GM12878 (cell line): ENCODE results near the gene PRPS1. TPM values are rescaled to one million over a fixed set of nuclear protein-coding genes. Genes with fewer than 3 reads are reported as not detected.
A peak's percentile ranks its signal among the peaks of the same experiment; 100 is the strongest.

Experiments used
- ATAC-seq: fragments of 200-7000 bp; cut with Tn5 transposase; 3 replicates; pipeline ENCODE4 v1.9.1; 2020; ENCODE audit warnings: mild to moderate bottlenecking, moderate library complexity
- BruUV-seq: library from RNA; stranded (reverse); fragments of 400-500 nt; replicated peaks from 2 replicates; lab custom pipeline; 2021; lab: Mats Ljungman, UMichigan
- CTCF ChIA-PET: fragments of 300-600 bp; sonication (Branson Sonifier 250); formaldehyde crosslinking; extraction: SDS; loops from one replicate; lab custom pipeline; 2021; ENCODE audit warnings: inconsistent platforms; lab: Yijun Ruan, JAX
- POLR2A ChIA-PET: fragments of 350-600 bp; formaldehyde crosslinking; extraction: SDS; loops from one replicate; lab custom pipeline; 2021; ENCODE audit warnings: inconsistent platforms; lab: Charles Lee
- RAD21 ChIA-PET: fragments of 300-600 bp; sonication (Branson Sonifier 250); formaldehyde crosslinking; loops from one replicate; lab custom pipeline; 2023; ENCODE audit warnings: antibody characterized with exemption; ENCODE audit not compliant: unreplicated experiment; lab: Charles Lee
- SMC1A ChIA-PET: fragments of 300-600 bp; sonication (Branson Sonifier 250); formaldehyde crosslinking; loops from one replicate; lab custom pipeline; 2023; ENCODE audit not compliant: unreplicated experiment, uncharacterized antibody; lab: Charles Lee
- DNase-seq: peaks from one replicate; pipeline ENCODE4 v3.0.0-alpha.2; 2011; ENCODE audit warnings: low read depth, low spot score
- FAIRE-seq: peaks from 3 replicates; lab custom pipeline; 2011; peaks lifted over from hg19 to GRCh38; lab: Jason Lieb, UNC
- H2AFZ ChIP-seq: 2 replicates; pipeline ENCODE4 v1.6.0; 2011; ENCODE audit warnings: low read depth, low read length, control low read depth; ENCODE audit not compliant: control insufficient read depth
- H3K27ac ChIP-seq: 2 replicates; pipeline ENCODE4 v1.5.1; 2011; ENCODE audit warnings: control low read depth; ENCODE audit not compliant: control insufficient read depth, insufficient read depth
- H3K27me3 ChIP-seq, 2 experiments: replicated peaks in 1 of 2; 2 replicates each; pipeline versions ENCODE4 v1.6.0 to v1.6.1; 2011; ENCODE audit warnings: low read length in 1 of 2; ENCODE audit not compliant: control insufficient read depth in 2 of 2, insufficient read depth in 2 of 2
- H3K36me3 ChIP-seq, 2 experiments: 2 replicates each; pipeline ENCODE4 v1.5.1; 2011; ENCODE audit warnings: low read length in 1 of 2; ENCODE audit not compliant: control insufficient read depth in 2 of 2, insufficient read depth in 2 of 2
- H3K4me1 ChIP-seq: 2 replicates; pipeline ENCODE4 v1.6.1; 2011; ENCODE audit warnings: mild to moderate bottlenecking, low read length, moderate library complexity, mixed read lengths; ENCODE audit not compliant: control insufficient read depth, insufficient read depth
- H3K4me2 ChIP-seq: 2 replicates; pipeline ENCODE4 v1.6.0; 2011; ENCODE audit warnings: control low read depth; ENCODE audit not compliant: control insufficient read depth, insufficient read depth
- H3K4me3 ChIP-seq: fragments of 200-600 bp; sonication (generic); 2 replicates; pipeline ENCODE4 v1.5.1; 2016
- H3K79me2 ChIP-seq: 2 replicates; pipeline ENCODE4 v1.6.0; 2011; ENCODE audit warnings: low read length; ENCODE audit not compliant: control insufficient read depth, insufficient read depth
- H3K9ac ChIP-seq: 2 replicates; pipeline ENCODE4 v1.8.0; 2011; ENCODE audit warnings: low read length, control low read depth, mixed read lengths; ENCODE audit not compliant: control insufficient read depth, insufficient read depth
- H3K9me3 ChIP-seq: replicated peaks from 3 replicates; pipeline ENCODE4 v1.5.1; 2011; ENCODE audit warnings: mild to moderate bottlenecking, low read length; ENCODE audit not compliant: control insufficient read depth, insufficient read depth
- H4K20me1 ChIP-seq: 2 replicates; pipeline ENCODE4 v1.6.0; 2011; ENCODE audit not compliant: control insufficient read depth, insufficient read depth
- BMI1 ChIP-seq: fragments of 450-650 bp; IDR thresholded peaks from 2 replicates; pipeline ENCODE4 v1.6.1; 2016; ENCODE audit warnings: mild to moderate bottlenecking, moderate library complexity, borderline replicate concordance
- EED ChIP-seq: sonication (generic); IDR thresholded peaks from 2 replicates; pipeline ENCODE4 v1.6.1; 2016; ENCODE audit warnings: antibody characterized with exemption, low read depth
- ETV6 ChIP-seq, 2 experiments: fragments of 450-650 bp in 1 of 2; IDR thresholded peaks in 1 of 2; conservative IDR thresholded peaks in 1 of 2; 2 replicates each; pipeline ENCODE4 v1.6.1; 2014; ENCODE audit warnings: antibody characterized with exemption in 1 of 2, borderline replicate concordance in 1 of 2, low read depth in 1 of 2, mild to moderate bottlenecking in 1 of 2, moderate library complexity in 1 of 2
- FOS ChIP-seq: IDR thresholded peaks from 3 replicates; pipeline ENCODE4 v1.6.1; 2011; ENCODE audit warnings: borderline replicate concordance; ENCODE audit not compliant: insufficient read length; ENCODE audit errors: extremely low read depth
- JUNB ChIP-seq: IDR thresholded peaks from 2 replicates; pipeline ENCODE4 v1.6.1; 2016; ENCODE audit warnings: antibody characterized with exemption, mild to moderate bottlenecking
- NR2C2 ChIP-seq: IDR thresholded peaks from 2 replicates; pipeline ENCODE4 v1.6.1; 2011; ENCODE audit warnings: borderline replicate concordance, low read depth; ENCODE audit not compliant: control insufficient read depth, insufficient read length
- NR2F1 ChIP-seq: fragments of 450-650 bp; conservative IDR thresholded peaks from 2 replicates; pipeline ENCODE4 v1.6.1; 2017; ENCODE audit warnings: mild to moderate bottlenecking
- RCOR1 ChIP-seq: conservative IDR thresholded peaks from 2 replicates; pipeline ENCODE4 v1.6.1; 2012; ENCODE audit warnings: low read depth, low read length, improper control_type of control experiment
- RFX5 ChIP-seq: IDR thresholded peaks from 2 replicates; pipeline ENCODE4 v1.6.1; 2011; ENCODE audit warnings: low read depth, low read length, improper control_type of control experiment
- SIX5 ChIP-seq: IDR thresholded peaks from 2 replicates; pipeline ENCODE4 v1.6.1; 2011; ENCODE audit warnings: mild to moderate bottlenecking, low read depth, low read length, moderate library complexity; ENCODE audit not compliant: severe bottlenecking
- STAT3 ChIP-seq: IDR thresholded peaks from 2 replicates; pipeline ENCODE4 v1.6.1; 2011; ENCODE audit warnings: low read depth, low read length, improper control_type of control experiment
- YBX1 ChIP-seq: fragments of 450-650 bp; IDR thresholded peaks from 2 replicates; pipeline ENCODE4 v1.6.1; 2016; ENCODE audit warnings: antibody characterized with exemption
- WGBS: methylation state at CpG from one replicate; pipeline ENCODE4 v1.1.6; 2016; ENCODE audit warnings: low lambda C conversion rate; ENCODE audit not compliant: insufficient replicate concordance, insufficient coverage; ENCODE audit errors: missing lambda C conversion rate; 5-methylcytosine and 5-hydroxymethylcytosine counted together
- in situ Hi-C: fragments of 300-500 bp; cut with MboI; formaldehyde crosslinking; loops from 9 replicates; pipeline ENCODE4 v1.14.3; 2018; ENCODE audit warnings: mixed read lengths
- intact Hi-C: fragments of 100-400 bp; cut with micrococcal nuclease; formaldehyde crosslinking; loops from one replicate; pipeline ENCODE4 v1.14.2; 2022; ENCODE audit not compliant: unreplicated experiment
- polyA plus RNA-seq, 11 experiments: library from polyadenylated mRNA; depleted of rRNA in 4 of 11; unstranded in 6 of 11; stranded (reverse) in 5 of 11; fragments of >200 nt; fragmentation: Nextera tagmentation in 4 of 11; fragmentation: Illumina TruSeq in 1 of 11; extraction: Ambion mirVana in 4 of 11; extraction: Trizol in 1 of 11; gene quantifications; 1 replicate in 1 of 11; 2 replicates in 10 of 11; pipeline versions ENCODE4 v1.2.1 to v1.2.3, GENCODE V29; 2011 to 2016; ENCODE audit warnings: inconsistent platforms in 2 of 11, missing spikeins in 2 of 11, low read depth in 1 of 11
- total RNA-seq, 4 experiments: library from RNA; depleted of rRNA in 3 of 4; stranded (reverse); fragments of >200 nt in 3 of 4; fragmentation: Illumina TruSeq in 1 of 4; extraction: Trizol in 1 of 4; gene quantifications; 2 replicates each; pipeline versions ENCODE4 v1.2.1 to v1.2.3, GENCODE V29; 2013 to 2021
- TF ChIP-seq, protein P1 (sequence below): fragments of 150-350 bp; IDR thresholded peaks from 2 replicates; pipeline ENCODE4 v1.6.1; 2014; ENCODE audit warnings: mild to moderate bottlenecking, low read depth, low read length
- TF ChIP-seq, protein P2 (sequence below): IDR thresholded peaks from 2 replicates; pipeline ENCODE4 v1.6.1; 2012; ENCODE audit warnings: mild to moderate bottlenecking, low read depth, low read length
- TF ChIP-seq, protein P3 (sequence below): fragments of 450-650 bp; IDR thresholded peaks from 2 replicates; pipeline ENCODE4 v1.6.1; 2017; ENCODE audit warnings: antibody characterized with exemption, mild to moderate bottlenecking, moderate library complexity

PRPS1 gene
- total and polyA plus RNA-seq, 10 of the 15 experiments (the other 5 are each of a cell fraction or from before 2014, with no cell fraction given): 26.5 to 86.5 (median 61.1) TPM

DNA sequence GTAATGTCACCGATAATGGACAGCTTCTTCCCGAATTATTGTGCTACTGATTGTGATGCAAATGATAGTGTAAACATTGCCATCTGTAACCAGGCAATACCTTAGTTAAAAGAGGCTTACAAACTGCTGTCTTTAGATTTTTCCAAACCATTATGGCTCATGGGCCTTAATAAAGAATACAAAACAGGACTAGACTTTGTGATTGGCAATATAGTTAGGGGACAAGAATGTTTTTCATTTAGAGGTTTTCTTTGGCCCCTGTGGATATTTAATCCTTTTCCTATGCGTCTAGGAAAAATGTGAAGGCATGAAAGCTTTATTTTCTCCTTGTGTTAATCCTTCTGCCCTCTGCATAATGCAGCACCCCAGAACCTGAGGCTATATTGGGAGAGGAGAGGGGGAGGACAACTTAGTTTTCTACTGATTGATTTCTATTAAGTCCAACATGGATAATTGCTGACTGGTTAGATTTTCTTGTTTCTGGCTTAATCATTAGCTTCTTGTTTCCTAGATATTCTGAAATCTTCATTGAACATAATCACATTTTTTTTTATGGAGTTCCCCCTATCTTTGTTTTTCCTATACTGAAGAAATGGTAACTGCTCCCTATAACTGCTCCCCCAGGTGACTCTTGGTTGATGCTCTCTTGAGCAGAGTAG, 1.9 kb downstream of the PRPS1 start:
- CTCF ChIA-PET: interaction anchor here (0.7 to 6.1 kb wide), 7 partner anchors 12 to 94 kb away, joined by 3 to 50 read pairs (median 4); no protein-coding TSS in a partner anchor
- in situ Hi-C loops (no loop called here), intact Hi-C loops (no loop called here)
- no peaks in the 10 kb centered on the region for H3K36me3 ChIP-seq
- no peak for ATAC-seq
- H3K79me2 ChIP-seq: peaks cover 32% of the 10 kb centered on the region
- no peak overlapping the region for H2AFZ ChIP-seq
- TF ChIP-seq STAT3 (no peak), EED (no peak), NR2F1 (no peak), YBX1 (no peak), ETV6 (conservative IDR thresholded peaks at IDR 0.05 in 1 of 2, IDR thresholded peaks at IDR 0.05 in 1 of 2; ENCODE audit: borderline replicate concordance in 1 of 2, low read depth in 1 of 2) (no peak), RCOR1 (no peak), BMI1 (no peak), FOS (no peak), SIX5 (no peak), RFX5 (no peak), JUNB (no peak), NR2C2 (no peak)
- TF ChIP-seq, protein P1, sequence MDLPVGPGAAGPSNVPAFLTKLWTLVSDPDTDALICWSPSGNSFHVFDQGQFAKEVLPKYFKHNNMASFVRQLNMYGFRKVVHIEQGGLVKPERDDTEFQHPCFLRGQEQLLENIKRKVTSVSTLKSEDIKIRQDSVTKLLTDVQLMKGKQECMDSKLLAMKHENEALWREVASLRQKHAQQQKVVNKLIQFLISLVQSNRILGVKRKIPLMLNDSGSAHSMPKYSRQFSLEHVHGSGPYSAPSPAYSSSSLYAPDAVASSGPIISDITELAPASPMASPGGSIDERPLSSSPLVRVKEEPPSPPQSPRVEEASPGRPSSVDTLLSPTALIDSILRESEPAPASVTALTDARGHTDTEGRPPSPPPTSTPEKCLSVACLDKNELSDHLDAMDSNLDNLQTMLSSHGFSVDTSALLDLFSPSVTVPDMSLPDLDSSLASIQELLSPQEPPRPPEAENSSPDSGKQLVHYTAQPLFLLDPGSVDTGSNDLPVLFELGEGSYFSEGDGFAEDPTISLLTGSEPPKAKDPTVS: no peak
- TF ChIP-seq, protein P2, sequence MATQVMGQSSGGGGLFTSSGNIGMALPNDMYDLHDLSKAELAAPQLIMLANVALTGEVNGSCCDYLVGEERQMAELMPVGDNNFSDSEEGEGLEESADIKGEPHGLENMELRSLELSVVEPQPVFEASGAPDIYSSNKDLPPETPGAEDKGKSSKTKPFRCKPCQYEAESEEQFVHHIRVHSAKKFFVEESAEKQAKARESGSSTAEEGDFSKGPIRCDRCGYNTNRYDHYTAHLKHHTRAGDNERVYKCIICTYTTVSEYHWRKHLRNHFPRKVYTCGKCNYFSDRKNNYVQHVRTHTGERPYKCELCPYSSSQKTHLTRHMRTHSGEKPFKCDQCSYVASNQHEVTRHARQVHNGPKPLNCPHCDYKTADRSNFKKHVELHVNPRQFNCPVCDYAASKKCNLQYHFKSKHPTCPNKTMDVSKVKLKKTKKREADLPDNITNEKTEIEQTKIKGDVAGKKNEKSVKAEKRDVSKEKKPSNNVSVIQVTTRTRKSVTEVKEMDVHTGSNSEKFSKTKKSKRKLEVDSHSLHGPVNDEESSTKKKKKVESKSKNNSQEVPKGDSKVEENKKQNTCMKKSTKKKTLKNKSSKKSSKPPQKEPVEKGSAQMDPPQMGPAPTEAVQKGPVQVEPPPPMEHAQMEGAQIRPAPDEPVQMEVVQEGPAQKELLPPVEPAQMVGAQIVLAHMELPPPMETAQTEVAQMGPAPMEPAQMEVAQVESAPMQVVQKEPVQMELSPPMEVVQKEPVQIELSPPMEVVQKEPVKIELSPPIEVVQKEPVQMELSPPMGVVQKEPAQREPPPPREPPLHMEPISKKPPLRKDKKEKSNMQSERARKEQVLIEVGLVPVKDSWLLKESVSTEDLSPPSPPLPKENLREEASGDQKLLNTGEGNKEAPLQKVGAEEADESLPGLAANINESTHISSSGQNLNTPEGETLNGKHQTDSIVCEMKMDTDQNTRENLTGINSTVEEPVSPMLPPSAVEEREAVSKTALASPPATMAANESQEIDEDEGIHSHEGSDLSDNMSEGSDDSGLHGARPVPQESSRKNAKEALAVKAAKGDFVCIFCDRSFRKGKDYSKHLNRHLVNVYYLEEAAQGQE: no peak
- TF ChIP-seq, protein P3, sequence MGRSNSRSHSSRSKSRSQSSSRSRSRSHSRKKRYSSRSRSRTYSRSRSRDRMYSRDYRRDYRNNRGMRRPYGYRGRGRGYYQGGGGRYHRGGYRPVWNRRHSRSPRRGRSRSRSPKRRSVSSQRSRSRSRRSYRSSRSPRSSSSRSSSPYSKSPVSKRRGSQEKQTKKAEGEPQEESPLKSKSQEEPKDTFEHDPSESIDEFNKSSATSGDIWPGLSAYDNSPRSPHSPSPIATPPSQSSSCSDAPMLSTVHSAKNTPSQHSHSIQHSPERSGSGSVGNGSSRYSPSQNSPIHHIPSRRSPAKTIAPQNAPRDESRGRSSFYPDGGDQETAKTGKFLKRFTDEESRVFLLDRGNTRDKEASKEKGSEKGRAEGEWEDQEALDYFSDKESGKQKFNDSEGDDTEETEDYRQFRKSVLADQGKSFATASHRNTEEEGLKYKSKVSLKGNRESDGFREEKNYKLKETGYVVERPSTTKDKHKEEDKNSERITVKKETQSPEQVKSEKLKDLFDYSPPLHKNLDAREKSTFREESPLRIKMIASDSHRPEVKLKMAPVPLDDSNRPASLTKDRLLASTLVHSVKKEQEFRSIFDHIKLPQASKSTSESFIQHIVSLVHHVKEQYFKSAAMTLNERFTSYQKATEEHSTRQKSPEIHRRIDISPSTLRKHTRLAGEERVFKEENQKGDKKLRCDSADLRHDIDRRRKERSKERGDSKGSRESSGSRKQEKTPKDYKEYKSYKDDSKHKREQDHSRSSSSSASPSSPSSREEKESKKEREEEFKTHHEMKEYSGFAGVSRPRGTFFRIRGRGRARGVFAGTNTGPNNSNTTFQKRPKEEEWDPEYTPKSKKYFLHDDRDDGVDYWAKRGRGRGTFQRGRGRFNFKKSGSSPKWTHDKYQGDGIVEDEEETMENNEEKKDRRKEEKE: no peak
- peak overlapping the region; percentile 5 for H3K4me2 ChIP-seq
- no peaks in the 10 kb centered on the region for H3K9me3 ChIP-seq
- no peaks in the 10 kb centered on the region for H3K27me3 ChIP-seq
- WGBS: 1% methylated on average over 3 of the region's 3 CpGs
- peak overlapping the region; percentile 74 for H3K4me3 ChIP-seq
- FAIRE-seq: no peak
- POLR2A ChIA-PET: no interaction called here
- H3K4me1 ChIP-seq: no peaks in the 10 kb centered on the region
- SMC1A ChIA-PET: interaction anchor here (0.9 to 5.2 kb wide), 7 partner anchors 10 to 146 kb away, joined by 3 to 22 read pairs (median 3); no protein-coding TSS in a partner anchor
- no TSS peak for BruUV-seq
- no peak for DNase-seq
- no peaks in the 10 kb centered on the region for H4K20me1 ChIP-seq
- RAD21 ChIA-PET: interaction anchor here (0.7 to 2.3 kb wide), 3 partner anchors 43 to 245 kb away, joined by 3 to 8 read pairs (median 6); partner anchors contain the start of gene TSC22D3
- peak overlapping the region; percentile 68 for H3K9ac ChIP-seq
- H3K27ac ChIP-seq: no peak overlapping the region
